Activated CD4-positive, alpha-beta T cell treated with anti-CD3 and anti-CD28 coated beads for 1 hour (primary cell): ENCODE results near the gene TRRAP.
A peak's percentile ranks its signal among the peaks of the same experiment; 100 is the strongest.
"Not testable (repeated sequence)": the region's sequence is repeated elsewhere in the genome, so short reads cannot be mapped to it uniquely, and the experiment has no call there.

Experiments used
- DNase-seq: peaks from one replicate; pipeline ENCODE4 v3.0.0-alpha.2; 2020

Gene TRRAP

DNA sequence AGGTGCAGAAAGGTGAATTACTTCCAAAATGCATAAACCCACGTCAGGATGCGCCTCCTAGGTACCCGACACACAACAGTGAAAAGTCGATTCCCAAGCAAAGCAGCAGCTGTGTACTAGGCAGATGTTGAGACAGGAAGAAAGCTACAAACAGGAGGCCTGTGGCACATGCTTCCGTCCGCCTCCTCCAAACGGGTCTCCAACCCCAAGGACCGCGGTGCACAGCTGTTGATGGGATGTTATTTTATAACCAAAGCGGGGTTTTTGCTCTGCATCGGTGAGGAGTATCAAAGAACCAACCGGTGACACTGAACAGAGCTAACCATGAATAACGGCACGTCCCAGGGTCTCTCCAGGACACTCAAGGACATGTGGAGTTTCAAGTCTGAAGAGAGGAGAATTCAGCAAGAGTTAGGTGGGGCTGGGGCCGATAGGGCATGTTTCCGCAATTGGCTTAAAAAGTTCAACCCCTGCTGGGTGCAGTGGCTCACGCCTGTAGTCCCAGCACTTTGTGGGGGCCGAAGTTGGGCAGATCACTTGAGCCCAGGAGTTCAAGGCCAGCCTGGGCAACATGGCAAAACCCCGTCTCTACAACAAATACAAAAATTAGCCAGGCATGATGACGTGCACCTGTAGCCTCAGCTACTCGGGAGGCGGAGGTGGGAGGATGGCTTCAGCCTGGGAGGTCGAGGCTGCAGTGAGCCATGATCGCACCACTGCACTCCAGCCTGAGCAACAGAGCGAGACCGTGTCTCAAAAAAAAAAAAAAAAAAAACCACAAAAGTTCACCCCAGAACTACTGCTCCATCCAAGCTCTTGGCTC, 157.6 kb downstream of the TRRAP start:
- no peak for DNase-seq

- DNase-seq, result no peak
Observed at GRCh38 chr7:99036546-99037111, 158.3 kb downstream of the TRRAP start.

DNA sequence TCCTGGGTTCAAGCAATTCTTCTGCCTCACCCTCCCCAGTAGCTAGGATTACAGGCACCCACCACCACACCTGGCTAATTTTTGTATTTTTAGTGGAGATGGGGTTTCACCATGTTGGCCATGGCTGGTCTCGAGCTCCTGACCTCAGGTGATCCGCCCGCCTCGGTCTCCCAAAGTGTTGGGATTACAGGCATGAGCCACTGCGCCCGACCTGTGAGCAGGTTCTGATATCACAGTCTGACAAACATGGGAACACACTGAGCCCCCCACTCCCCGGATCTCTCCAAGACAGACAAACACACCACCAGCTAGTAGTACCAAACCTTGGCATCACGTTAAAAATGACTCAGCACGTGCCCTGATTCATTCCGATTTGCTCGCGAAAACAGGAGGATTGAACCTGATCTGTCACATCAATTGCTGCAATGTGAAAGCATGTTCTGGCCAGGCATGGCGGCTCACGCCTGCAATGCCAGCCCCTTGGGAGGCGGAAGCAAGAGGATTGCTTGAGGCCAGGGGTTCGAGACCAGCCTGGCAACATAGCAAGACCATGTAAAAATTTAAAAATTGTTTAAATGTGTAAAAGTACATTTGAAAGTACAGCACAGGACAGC, 159.1 kb downstream of the TRRAP start:
- no peak for DNase-seq

DNA sequence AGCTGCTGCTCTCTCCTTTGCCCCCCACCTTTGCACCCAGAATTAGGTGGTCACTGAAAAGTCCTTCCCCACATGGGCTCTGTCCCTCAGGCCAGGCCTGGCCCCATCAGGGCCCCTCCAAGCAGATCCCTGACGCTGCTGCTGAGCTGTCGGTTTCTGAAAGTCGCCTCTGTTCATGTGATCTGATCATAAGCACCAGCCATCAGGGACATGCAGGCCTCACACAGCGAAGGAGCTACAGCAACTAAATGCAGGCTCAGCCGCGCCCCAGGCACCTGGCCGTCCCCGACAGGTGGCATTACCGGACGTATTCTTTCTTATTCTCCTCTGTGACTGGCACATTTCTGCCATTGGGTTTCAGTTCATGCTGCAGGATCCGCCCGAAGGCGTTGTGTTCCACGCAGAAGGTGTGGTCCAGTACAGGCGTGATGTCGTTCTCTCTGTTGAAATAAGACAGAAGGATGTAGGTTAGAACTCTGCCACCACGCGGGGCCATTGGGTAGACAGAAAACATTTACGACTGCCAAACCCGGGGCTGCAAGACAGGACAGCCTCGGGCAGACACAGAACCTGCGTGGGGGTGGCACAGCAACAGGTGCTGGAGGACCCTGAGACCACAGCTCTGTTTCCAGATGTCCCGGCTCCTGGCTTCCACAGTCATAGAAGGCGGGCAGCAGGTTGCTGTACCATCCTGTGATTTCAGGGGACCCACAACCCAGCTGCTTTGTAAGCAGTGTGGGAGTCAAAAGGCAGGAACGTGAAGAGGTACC, 159.9 kb downstream of the TRRAP start:
- DNase-seq, result no peak

DNA sequence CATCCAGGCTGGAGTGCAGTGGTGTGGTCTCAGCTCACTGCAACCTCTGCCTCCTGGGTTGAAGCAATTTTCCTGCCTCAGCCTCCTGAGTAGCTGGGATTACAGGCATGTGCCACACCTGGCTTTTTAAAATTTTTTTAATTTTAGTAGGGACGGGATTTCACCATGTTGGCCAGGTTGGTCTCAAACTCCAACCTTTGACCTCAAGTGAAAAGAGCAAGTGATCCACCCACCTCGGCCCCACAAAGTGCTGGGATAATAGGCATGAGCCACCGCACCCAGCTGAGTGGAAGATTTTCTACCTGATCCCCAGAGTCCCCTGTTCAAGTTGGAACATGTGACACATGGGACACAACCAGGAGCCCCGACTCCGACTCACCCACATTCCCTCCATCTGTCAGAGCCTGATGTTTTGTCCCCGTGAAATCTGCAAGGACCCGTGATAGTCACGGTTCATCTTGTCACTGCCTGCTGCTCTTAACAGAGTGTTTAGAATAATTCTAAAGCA, 161.1 kb downstream of the TRRAP start:
- DNase-seq, result no peak

- peak; percentile 25 for DNase-seq
Observed at GRCh38 chr7:99040104-99040958, 162.0 kb downstream of the TRRAP start.

DNA sequence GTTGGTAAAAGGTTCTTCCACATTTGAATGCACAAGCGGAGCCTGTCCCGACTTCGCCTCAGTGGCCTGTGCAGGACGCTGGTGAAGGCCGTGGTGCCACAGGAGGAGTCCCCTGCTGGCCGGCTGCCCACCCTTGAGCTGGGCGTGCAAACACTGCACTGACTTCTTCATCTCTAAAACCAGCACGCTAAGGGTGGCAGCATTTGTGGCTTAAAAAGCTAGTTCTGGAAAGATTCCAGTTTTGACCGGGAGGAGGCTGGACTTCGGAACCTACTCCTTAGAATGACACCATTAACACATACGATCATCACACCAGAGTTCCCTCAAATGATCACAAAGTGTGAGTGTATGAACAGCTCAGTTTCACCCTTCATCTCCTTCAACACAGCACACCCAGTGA, 163.2 kb downstream of the TRRAP start:
- no peak for DNase-seq

DNA sequence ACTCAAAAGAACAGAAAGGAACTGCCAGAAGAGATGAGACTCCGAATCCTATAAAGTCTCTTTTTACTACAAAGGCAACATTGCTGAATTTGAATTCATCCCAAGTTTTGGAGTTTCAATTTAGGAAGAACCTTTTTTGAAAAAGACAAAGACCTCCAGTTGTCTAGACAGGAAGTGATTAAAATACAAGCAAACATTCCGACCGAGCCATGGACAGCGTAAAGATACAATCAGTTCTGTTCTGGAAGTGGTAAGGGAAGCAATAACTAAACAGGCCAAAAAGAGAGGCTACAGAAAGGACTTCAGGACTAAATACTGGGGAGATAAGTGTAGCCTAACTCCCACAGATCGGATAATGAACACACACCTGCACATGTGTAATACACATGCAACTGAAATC, 164.6 kb downstream of the TRRAP start:
- no peak for DNase-seq

GRCh38 chr7:99044858-99045257, 166.5 kb downstream of the TRRAP start:
- not testable (repeated sequence) for DNase-seq

- not testable (repeated sequence) for DNase-seq
Observed at GRCh38 chr7:99046262-99046661, 167.9 kb downstream of the TRRAP start.

- DNase-seq, result no peak
Observed at GRCh38 chr7:99046722-99047121, 168.4 kb downstream of the TRRAP start.

DNA sequence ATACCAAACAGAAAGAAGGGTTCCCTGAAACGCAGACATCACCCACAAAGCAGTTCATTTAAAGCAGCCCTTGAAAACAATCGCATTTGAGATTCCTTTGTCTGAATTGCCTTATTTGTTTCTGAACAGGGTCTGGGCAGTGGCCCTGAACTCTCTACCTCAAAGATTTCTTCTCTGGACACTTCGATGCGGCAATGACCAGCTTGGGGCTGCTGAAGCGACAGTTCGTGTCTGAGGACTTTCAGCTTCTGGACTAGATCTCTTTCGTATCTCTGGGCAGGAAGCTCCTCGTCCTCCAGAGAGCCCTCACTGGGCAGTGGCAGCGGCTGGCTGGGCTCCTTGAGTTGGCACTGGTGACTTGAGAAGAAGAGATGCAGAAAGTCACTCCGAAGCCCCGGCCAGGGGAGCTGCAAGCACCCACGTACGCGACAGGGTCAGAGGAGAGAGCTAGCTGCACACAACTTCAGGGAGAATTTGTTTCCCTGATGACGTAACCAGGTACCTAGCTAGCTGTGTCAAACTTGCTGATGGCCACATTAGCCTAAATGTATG, 169.3 kb downstream of the TRRAP start:
- no peak for DNase-seq

- no peak for DNase-seq
Observed at GRCh38 chr7:99050971-99051370, 172.6 kb downstream of the TRRAP start.

DNA sequence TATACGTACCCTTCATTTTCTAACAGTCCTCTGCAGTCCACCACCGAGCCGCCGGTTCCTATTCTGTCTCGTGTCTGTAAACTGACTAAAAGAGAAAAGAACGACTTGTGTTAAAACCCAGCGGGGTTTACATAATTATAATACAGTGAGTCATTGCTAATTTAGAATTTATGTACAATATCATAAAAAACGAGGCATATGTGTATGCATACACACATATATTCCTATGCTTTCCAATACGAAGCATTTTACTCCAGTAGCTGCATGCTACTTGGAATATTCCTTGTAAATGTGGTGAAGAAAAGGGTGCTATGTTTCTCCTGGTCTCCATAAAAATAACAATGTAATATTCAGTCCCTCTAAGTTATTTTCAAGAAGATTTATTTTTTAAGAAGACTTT, 176.4 kb downstream of the TRRAP start:
- no peak for DNase-seq

- no peak for DNase-seq
Observed at GRCh38 chr7:99061001-99061776, 182.9 kb downstream of the TRRAP start.
